Measurements from ENCODE around the gene MYORG.

DNA sequence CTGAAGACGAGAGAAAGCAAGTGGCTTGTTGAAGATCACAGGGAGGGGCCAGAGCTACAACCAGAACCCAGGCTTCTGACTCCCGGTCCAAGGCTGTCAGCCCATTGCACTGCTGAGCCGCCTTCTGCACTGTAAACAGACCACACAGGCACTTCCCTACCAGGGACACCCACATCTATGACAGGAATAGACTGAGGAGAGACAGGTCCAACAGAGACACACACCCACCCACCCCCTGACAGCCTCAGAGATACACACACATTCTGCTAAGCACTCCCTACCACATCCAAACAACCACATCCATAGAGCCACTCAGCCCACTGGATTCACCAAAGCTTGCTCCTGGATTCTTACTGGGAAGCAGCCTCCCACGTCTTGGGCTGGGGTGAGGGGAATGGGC is 23.0 kb upstream of the MYORG start:
- TF ChIP-seq, protein P1, sequence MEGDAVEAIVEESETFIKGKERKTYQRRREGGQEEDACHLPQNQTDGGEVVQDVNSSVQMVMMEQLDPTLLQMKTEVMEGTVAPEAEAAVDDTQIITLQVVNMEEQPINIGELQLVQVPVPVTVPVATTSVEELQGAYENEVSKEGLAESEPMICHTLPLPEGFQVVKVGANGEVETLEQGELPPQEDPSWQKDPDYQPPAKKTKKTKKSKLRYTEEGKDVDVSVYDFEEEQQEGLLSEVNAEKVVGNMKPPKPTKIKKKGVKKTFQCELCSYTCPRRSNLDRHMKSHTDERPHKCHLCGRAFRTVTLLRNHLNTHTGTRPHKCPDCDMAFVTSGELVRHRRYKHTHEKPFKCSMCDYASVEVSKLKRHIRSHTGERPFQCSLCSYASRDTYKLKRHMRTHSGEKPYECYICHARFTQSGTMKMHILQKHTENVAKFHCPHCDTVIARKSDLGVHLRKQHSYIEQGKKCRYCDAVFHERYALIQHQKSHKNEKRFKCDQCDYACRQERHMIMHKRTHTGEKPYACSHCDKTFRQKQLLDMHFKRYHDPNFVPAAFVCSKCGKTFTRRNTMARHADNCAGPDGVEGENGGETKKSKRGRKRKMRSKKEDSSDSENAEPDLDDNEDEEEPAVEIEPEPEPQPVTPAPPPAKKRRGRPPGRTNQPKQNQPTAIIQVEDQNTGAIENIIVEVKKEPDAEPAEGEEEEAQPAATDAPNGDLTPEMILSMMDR (IDR thresholded peaks at IDR 0.05; ENCODE audit: low read depth, low read length, missing input control), result no peak
- TF ChIP-seq, protein P2, sequence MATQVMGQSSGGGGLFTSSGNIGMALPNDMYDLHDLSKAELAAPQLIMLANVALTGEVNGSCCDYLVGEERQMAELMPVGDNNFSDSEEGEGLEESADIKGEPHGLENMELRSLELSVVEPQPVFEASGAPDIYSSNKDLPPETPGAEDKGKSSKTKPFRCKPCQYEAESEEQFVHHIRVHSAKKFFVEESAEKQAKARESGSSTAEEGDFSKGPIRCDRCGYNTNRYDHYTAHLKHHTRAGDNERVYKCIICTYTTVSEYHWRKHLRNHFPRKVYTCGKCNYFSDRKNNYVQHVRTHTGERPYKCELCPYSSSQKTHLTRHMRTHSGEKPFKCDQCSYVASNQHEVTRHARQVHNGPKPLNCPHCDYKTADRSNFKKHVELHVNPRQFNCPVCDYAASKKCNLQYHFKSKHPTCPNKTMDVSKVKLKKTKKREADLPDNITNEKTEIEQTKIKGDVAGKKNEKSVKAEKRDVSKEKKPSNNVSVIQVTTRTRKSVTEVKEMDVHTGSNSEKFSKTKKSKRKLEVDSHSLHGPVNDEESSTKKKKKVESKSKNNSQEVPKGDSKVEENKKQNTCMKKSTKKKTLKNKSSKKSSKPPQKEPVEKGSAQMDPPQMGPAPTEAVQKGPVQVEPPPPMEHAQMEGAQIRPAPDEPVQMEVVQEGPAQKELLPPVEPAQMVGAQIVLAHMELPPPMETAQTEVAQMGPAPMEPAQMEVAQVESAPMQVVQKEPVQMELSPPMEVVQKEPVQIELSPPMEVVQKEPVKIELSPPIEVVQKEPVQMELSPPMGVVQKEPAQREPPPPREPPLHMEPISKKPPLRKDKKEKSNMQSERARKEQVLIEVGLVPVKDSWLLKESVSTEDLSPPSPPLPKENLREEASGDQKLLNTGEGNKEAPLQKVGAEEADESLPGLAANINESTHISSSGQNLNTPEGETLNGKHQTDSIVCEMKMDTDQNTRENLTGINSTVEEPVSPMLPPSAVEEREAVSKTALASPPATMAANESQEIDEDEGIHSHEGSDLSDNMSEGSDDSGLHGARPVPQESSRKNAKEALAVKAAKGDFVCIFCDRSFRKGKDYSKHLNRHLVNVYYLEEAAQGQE (IDR thresholded peaks at IDR 0.05), result no peak
- TF ChIP-seq, protein P3, sequence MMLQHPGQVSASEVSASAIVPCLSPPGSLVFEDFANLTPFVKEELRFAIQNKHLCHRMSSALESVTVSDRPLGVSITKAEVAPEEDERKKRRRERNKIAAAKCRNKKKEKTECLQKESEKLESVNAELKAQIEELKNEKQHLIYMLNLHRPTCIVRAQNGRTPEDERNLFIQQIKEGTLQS (IDR thresholded peaks at IDR 0.05), result no peak
- TF ChIP-seq, protein P4, sequence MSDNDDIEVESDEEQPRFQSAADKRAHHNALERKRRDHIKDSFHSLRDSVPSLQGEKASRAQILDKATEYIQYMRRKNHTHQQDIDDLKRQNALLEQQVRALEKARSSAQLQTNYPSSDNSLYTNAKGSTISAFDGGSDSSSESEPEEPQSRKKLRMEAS (IDR thresholded peaks at IDR 0.05), result no peak
- TF ChIP-seq SP1 (IDR thresholded peaks at IDR 0.05), result no peak
- no peak for TF ChIP-seq TAF1 (conservative IDR thresholded peaks at IDR 0.05)
- TF ChIP-seq RAD21 (IDR thresholded peaks at IDR 0.05), result no peak
- TF ChIP-seq HNF4A (conservative IDR thresholded peaks at IDR 0.05), result no peak
- TF ChIP-seq EGR1 (IDR thresholded peaks at IDR 0.05; ENCODE audit: low read depth in 2 of 2), result no peak
- TF ChIP-seq, protein P5, sequence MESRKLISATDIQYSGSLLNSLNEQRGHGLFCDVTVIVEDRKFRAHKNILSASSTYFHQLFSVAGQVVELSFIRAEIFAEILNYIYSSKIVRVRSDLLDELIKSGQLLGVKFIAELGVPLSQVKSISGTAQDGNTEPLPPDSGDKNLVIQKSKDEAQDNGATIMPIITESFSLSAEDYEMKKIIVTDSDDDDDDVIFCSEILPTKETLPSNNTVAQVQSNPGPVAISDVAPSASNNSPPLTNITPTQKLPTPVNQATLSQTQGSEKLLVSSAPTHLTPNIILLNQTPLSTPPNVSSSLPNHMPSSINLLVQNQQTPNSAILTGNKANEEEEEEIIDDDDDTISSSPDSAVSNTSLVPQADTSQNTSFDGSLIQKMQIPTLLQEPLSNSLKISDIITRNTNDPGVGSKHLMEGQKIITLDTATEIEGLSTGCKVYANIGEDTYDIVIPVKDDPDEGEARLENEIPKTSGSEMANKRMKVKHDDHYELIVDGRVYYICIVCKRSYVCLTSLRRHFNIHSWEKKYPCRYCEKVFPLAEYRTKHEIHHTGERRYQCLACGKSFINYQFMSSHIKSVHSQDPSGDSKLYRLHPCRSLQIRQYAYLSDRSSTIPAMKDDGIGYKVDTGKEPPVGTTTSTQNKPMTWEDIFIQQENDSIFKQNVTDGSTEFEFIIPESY (IDR thresholded peaks at IDR 0.05), result no peak
- no peak for TF ChIP-seq JUND (IDR thresholded peaks at IDR 0.05)
- TF ChIP-seq YY1 (IDR thresholded peaks at IDR 0.05), result no peak

Data from liver (tissue), 3 donors.